Neural cell (in vitro differentiated cells): ENCODE results near the gene C10orf62. TPM values are rescaled to one million over a fixed set of nuclear protein-coding genes. Genes with fewer than 3 reads are reported as not detected.

ENCODE experiments used
- polyA plus RNA-seq: library from polyadenylated mRNA; depleted of rRNA; stranded (reverse); fragments of >200 nt; gene quantifications from 2 replicates; pipeline ENCODE4 v1.2.3, GENCODE V29; 2014

Gene C10orf62
- polyA plus RNA-seq, 1 donor from 2014 or later = not detected

Other genes starting within 250 kb of the C10orf62 start
- 9.7 and 12.1 TPM in 2 replicates for gene RRP12, start 188.4 kb upstream of the C10orf62 start, polyA plus RNA-seq
- 195 and 197 TPM in 2 replicates for gene PGAM1, start 163.5 kb upstream of the C10orf62 start, polyA plus RNA-seq
- gene EXOSC1, start 143.7 kb upstream of the C10orf62 start, polyA plus RNA-seq = 33.5 and 44.6 TPM in 2 replicates
- 31.0 and 34.3 TPM in 2 replicates for gene ZDHHC16, start 143.5 kb upstream of the C10orf62 start, polyA plus RNA-seq
- gene MMS19, start 91.3 kb upstream of the C10orf62 start, polyA plus RNA-seq = 49.8 and 54.1 TPM in 2 replicates
- gene UBTD1, start 90.8 kb upstream of the C10orf62 start, polyA plus RNA-seq = 2.8 and 3.3 TPM in 2 replicates
- gene ANKRD2, start 16.9 kb upstream of the C10orf62 start, polyA plus RNA-seq = not detected in 2 replicates
- gene HOGA1, start 5.3 kb upstream of the C10orf62 start, polyA plus RNA-seq = not detected in 2 replicates
- gene MORN4, start 43.8 kb downstream of the C10orf62 start, polyA plus RNA-seq = 64.7 and 81.3 TPM in 2 replicates
- gene PI4K2A, start 51.0 kb downstream of the C10orf62 start, polyA plus RNA-seq = 14.4 and 17.8 TPM in 2 replicates
- 0.94 and 1.3 TPM in 2 replicates for gene AVPI1, start 97.5 kb downstream of the C10orf62 start, polyA plus RNA-seq
- 2.3 and 2.4 TPM in 2 replicates for gene MARVELD1, start 124.0 kb downstream of the C10orf62 start, polyA plus RNA-seq
- 135 and 151 TPM in 2 replicates for gene ZFYVE27, start 147.4 kb downstream of the C10orf62 start, polyA plus RNA-seq
- 0.92 and 1.2 TPM in 2 replicates for gene SFRP5, start 182.3 kb downstream of the C10orf62 start, polyA plus RNA-seq